IMR-90 (cell line): ENCODE measurements around the gene WDFY1.

Source experiments
- CTCF ChIP-seq: conservative IDR thresholded peaks from 2 replicates; pipeline ENCODE4 v1.5.1; 2012; ENCODE audit warnings: mild to moderate bottlenecking, low read depth, low read length, improper control_type of control experiment
- POLR2A ChIP-seq: IDR thresholded peaks from 2 replicates; pipeline ENCODE4 v1.6.1; 2012; ENCODE audit warnings: mild to moderate bottlenecking, low read depth, low read length
- RAD21 ChIP-seq: IDR thresholded peaks from 2 replicates; pipeline ENCODE4 v1.6.1; 2012; ENCODE audit warnings: low read length, improper control_type of control experiment
- RFX5 ChIP-seq: IDR thresholded peaks from 2 replicates; pipeline ENCODE4 v1.8.0; 2012; ENCODE audit warnings: low read depth, mild to moderate bottlenecking, low read length, moderate library complexity

- TF ChIP-seq CTCF (no peak), RFX5 (no peak), POLR2A (no peak), RAD21 (no peak)
Measured at GRCh38 chr2:223882715-223883114, 62.4 kb downstream of the WDFY1 start.
